ENCODE measurements around the gene GPR158. TPM values are rescaled to one million over a fixed set of nuclear protein-coding genes. Genes with fewer than 3 reads are reported as not detected.
"Not testable (repeated sequence)": the region's sequence is repeated elsewhere in the genome, so short reads cannot be mapped to it uniquely, and the experiment has no call there.

Gene GPR158
- total RNA-seq, 1 donor from 2014 or later, result 0.10 TPM

DNA sequence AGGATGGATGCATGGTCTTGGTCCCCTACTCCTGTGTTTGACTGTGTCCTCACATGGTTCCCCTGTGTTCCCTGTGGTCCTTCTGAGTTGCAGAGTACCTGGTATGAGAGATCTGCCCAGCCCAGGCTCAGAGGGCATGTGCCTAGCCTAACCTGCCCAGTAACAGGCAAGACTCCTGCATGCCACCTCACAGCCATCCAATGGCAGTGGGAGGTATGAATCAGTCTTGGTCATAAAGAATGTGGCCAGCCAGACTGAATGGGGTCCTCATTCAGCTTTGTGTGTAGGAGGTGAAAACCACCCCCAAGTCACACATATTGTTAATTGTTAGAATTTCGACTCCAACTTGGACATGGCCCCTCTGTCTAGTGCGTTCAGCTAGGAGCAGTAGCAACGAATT lies 17.2 kb upstream of the GPR158 start:
- H3K27me3 Mint-ChIP-seq, result no peaks in the 10 kb centered on the region
- H3K27ac Mint-ChIP-seq, result no peak overlapping the region
- peaks cover 1% of the 10 kb centered on the region for H3K4me1 Mint-ChIP-seq (ENCODE audit: low read depth)
- TF ChIP-seq, protein P1, sequence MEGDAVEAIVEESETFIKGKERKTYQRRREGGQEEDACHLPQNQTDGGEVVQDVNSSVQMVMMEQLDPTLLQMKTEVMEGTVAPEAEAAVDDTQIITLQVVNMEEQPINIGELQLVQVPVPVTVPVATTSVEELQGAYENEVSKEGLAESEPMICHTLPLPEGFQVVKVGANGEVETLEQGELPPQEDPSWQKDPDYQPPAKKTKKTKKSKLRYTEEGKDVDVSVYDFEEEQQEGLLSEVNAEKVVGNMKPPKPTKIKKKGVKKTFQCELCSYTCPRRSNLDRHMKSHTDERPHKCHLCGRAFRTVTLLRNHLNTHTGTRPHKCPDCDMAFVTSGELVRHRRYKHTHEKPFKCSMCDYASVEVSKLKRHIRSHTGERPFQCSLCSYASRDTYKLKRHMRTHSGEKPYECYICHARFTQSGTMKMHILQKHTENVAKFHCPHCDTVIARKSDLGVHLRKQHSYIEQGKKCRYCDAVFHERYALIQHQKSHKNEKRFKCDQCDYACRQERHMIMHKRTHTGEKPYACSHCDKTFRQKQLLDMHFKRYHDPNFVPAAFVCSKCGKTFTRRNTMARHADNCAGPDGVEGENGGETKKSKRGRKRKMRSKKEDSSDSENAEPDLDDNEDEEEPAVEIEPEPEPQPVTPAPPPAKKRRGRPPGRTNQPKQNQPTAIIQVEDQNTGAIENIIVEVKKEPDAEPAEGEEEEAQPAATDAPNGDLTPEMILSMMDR (IDR thresholded peaks at IDR 0.05; ENCODE audit: unreplicated experiment), result no peak
- H3K9me3 Mint-ChIP-seq (ENCODE audit: low read depth), result peaks cover 3% of the 10 kb centered on the region
- H3K4me3 Mint-ChIP-seq (ENCODE audit: low read depth), result no peak overlapping the region
- H3K36me3 Mint-ChIP-seq (ENCODE audit: insufficient read depth), result no peaks in the 10 kb centered on the region
- DNase-seq (ENCODE audit: low spot score, unreplicated experiment), result no peak

DNA sequence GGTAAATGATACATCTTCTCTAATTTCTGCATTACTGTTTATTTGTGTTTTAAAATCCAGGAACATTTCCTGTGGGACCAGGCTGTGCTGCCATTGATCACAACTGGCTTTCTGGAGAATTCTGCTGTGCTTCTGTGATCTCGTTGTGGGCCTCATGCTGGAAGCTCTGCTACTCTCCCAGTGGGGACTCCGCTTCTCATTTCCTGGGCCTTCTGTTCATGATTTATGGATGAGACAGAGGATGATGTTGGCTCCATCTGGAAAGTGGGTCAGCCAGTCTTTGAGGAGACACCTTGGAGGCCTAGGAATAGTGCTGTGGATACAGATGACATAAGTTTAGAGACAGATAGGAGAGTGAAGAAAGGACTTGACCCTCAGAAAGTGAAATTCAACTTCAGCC lies 15.2 kb upstream of the GPR158 start:
- Mint-ChIP-seq H3K9me3 (ENCODE audit: low read depth) (peaks cover 5% of the 10 kb centered on the region), H3K4me1 (ENCODE audit: low read depth) (peaks cover 1% of the 10 kb centered on the region), H3K4me3 (ENCODE audit: low read depth) (no peak overlapping the region), H3K27ac (no peak overlapping the region), H3K36me3 (ENCODE audit: insufficient read depth) (no peaks in the 10 kb centered on the region), H3K27me3 (no peaks in the 10 kb centered on the region)
- DNase-seq (ENCODE audit: low spot score, unreplicated experiment), result no peak
- TF ChIP-seq, protein P1 (IDR thresholded peaks at IDR 0.05; ENCODE audit: unreplicated experiment), result no peak

DNA sequence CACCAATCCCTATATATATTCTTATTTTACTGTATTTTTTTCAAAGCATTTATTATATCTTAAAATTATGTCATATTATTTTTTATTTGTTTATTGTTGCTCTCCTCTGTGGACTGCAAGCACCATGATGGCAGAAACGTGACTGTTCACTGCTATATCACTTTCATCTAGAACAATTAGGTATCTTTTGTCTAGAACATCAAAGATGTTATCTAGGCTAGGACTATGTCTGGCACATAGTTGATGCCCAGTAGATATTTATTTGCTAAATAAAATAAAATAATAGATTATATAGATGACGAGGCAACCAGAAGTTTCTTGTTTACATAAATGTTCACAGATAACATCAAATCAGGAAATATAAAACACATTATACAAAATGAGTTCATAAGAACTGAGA lies 12.4 kb upstream of the GPR158 start:
- Mint-ChIP-seq H3K27ac (no peak overlapping the region), H3K27me3 (peaks cover 6% of the 10 kb centered on the region), H3K9me3 (ENCODE audit: low read depth) (peaks cover 5% of the 10 kb centered on the region), H3K4me3 (ENCODE audit: low read depth) (no peak overlapping the region), H3K4me1 (ENCODE audit: low read depth) (peaks cover 1% of the 10 kb centered on the region), H3K36me3 (ENCODE audit: insufficient read depth) (no peaks in the 10 kb centered on the region)
- TF ChIP-seq, protein P1 (IDR thresholded peaks at IDR 0.05; ENCODE audit: unreplicated experiment), result no peak
- DNase-seq (ENCODE audit: low spot score, unreplicated experiment), result no peak

DNA sequence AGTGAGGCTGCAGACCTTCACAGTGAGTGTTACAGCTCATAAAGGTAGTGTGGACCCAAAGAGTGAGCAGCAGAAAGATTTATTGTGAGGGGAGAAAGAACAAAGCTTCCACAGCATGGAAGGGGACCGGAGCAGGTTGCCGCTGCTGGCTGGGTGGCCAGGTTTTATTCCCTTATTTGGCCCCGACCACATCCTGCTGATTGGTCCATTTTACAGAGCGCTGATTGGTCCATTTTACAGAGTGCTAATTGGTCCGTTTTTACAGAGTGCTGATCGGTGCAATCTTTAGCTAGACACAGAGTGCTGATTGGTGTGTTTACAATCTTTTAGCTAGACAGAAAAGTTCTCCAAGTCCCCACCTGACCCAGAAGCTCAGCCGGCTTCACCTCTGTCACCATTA lies 11.3 kb upstream of the GPR158 start:
- not testable (repeated sequence) for H3K36me3 Mint-ChIP-seq (ENCODE audit: insufficient read depth); DNase-seq (ENCODE audit: low spot score, unreplicated experiment); H3K27ac Mint-ChIP-seq; H3K4me3 Mint-ChIP-seq (ENCODE audit: low read depth); H3K4me1 Mint-ChIP-seq (ENCODE audit: low read depth); H3K9me3 Mint-ChIP-seq (ENCODE audit: low read depth)
- peaks cover 10% of the 10 kb centered on the region for H3K27me3 Mint-ChIP-seq

DNA sequence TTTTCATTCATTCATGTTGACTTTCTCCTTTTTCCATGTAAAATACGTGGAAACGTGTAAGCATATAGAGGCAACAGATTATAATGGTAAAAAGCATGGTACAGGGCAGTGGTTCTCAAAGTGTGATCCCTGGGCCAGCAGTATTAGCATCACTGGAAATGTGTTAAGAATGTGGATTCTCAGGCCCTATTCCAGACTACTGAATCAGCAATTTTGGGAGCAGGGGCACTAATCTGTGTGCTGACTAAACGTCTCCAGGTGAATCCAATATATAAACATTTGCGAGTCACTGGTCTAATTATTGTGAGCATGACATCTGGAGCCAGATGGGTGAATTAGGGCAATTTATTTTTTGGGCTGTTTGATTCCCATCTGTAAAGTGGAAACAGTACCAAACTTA lies 5.1 kb upstream of the GPR158 start:
- H3K27me3 Mint-ChIP-seq, result peaks cover 51% of the 10 kb centered on the region
- TF ChIP-seq, protein P1 (IDR thresholded peaks at IDR 0.05; ENCODE audit: unreplicated experiment), result no peak
- DNase-seq (ENCODE audit: low spot score, unreplicated experiment), result no peak
- H3K4me1 Mint-ChIP-seq (ENCODE audit: low read depth), result peaks cover 1% of the 10 kb centered on the region
- H3K36me3 Mint-ChIP-seq (ENCODE audit: insufficient read depth), result no peaks in the 10 kb centered on the region
- H3K4me3 Mint-ChIP-seq (ENCODE audit: low read depth), result no peak overlapping the region
- H3K9me3 Mint-ChIP-seq (ENCODE audit: low read depth), result no peaks in the 10 kb centered on the region
- H3K27ac Mint-ChIP-seq, result no peak overlapping the region

DNA sequence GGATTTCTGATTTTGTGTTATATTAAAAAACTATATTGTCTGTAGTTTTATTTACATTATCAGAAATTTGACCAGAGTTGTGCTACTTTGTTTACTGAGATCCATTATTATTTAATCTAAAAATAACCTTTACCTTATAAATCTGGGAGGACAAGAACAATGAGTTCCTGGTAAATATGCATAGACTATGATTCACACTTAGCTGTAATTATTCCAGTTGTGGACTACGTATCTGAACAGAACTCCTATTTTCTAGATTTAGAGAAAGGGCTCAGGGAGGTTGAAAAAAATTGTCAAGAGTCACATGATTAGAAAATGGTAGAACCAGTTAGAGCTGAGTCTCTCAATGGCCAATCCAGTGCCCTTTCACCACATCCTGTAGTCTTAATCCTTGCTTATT lies 4.2 kb upstream of the GPR158 start:
- Mint-ChIP-seq H3K4me3 (ENCODE audit: low read depth) (no peak overlapping the region), H3K36me3 (ENCODE audit: insufficient read depth) (no peaks in the 10 kb centered on the region), H3K27me3 (peaks cover 53% of the 10 kb centered on the region), H3K9me3 (ENCODE audit: low read depth) (no peaks in the 10 kb centered on the region), H3K27ac (no peak overlapping the region), H3K4me1 (ENCODE audit: low read depth) (peaks cover 2% of the 10 kb centered on the region)
- DNase-seq (ENCODE audit: low spot score, unreplicated experiment), result no peak
- TF ChIP-seq, protein P1 (IDR thresholded peaks at IDR 0.05; ENCODE audit: unreplicated experiment), result no peak

Data from progenitor cell of endocrine pancreas (in vitro differentiated cells).